Kidney epithelial cell (primary cell): ENCODE results near the gene ABR. TPM values are rescaled to one million over a fixed set of nuclear protein-coding genes. Genes with fewer than 3 reads are reported as not detected.
A peak's percentile ranks its signal among the peaks of the same experiment; 100 is the strongest.

Experiments used
- DNase-seq: peaks from one replicate; pipeline ENCODE4 v3.0.0-alpha.2; 2010; ENCODE audit warnings: low read depth
- H3K27me3 ChIP-seq: 2 replicates; pipeline ENCODE4 v1.6.0; 2011; ENCODE audit warnings: low read length; ENCODE audit not compliant: control insufficient read depth, insufficient read depth
- H3K36me3 ChIP-seq: 2 replicates; pipeline ENCODE4 v1.5.1; 2011; ENCODE audit warnings: low read length; ENCODE audit not compliant: control insufficient read depth, insufficient read depth
- H3K4me3 ChIP-seq: 2 replicates; pipeline ENCODE4 v1.5.1; 2011; ENCODE audit warnings: low read depth, mild to moderate bottlenecking, control low read depth, low read length
- CTCF ChIP-seq: IDR thresholded peaks from 2 replicates; pipeline ENCODE4 v1.5.1; 2011; ENCODE audit warnings: mild to moderate bottlenecking, moderate library complexity, low read length, control low read depth, inconsistent platforms; ENCODE audit not compliant: insufficient read depth, poor library complexity, severe bottlenecking
- total RNA-seq: library from RNA; depleted of rRNA; stranded (reverse); fragments of >200 nt; gene quantifications from 2 replicates; pipeline ENCODE4 v1.2.3, GENCODE V29; 2015

Gene ABR
- total RNA-seq, 1 donor from 2014 or later: 141 TPM

- Histone ChIP-seq H3K27me3 (peaks cover 2% of the 10 kb centered on the region), H3K4me3 (no peak overlapping the region), H3K36me3 (no peaks in the 10 kb centered on the region)
- DNase-seq: no peak
- no peak for TF ChIP-seq CTCF
Measured at GRCh38 chr17:1180958-1181752, 1.4 kb upstream of the ABR start.

GRCh38 chr17:1179112-1179817 lies 516 bp downstream of the ABR start:
- Histone ChIP-seq H3K36me3 (no peaks in the 10 kb centered on the region), H3K4me3 (peak overlapping the region; percentile 78), H3K27me3 (peaks cover 2% of the 10 kb centered on the region)
- no peak for DNase-seq
- no peak for TF ChIP-seq CTCF

- Histone ChIP-seq H3K27me3 (peaks cover 2% of the 10 kb centered on the region), H3K36me3 (no peaks in the 10 kb centered on the region), H3K4me3 (no peak overlapping the region)
- no peak for DNase-seq
- TF ChIP-seq CTCF: no peak
Measured at GRCh38 chr17:1177016-1177700, 2.6 kb downstream of the ABR start.

GRCh38 chr17:1174263-1174880 lies 5.4 kb downstream of the ABR start:
- Histone ChIP-seq H3K4me3 (no peak overlapping the region), H3K36me3 (no peaks in the 10 kb centered on the region), H3K27me3 (no peaks in the 10 kb centered on the region)
- DNase-seq: no peak
- no peak for TF ChIP-seq CTCF

GRCh38 chr17:1173432-1174262 lies 6.1 kb downstream of the ABR start:
- Histone ChIP-seq H3K27me3 (no peaks in the 10 kb centered on the region), H3K4me3 (no peak overlapping the region), H3K36me3 (no peaks in the 10 kb centered on the region)
- TF ChIP-seq CTCF: no peak
- DNase-seq: no peak
